Ramos (cell line): Measurements from ENCODE around the gene KIF1B.

Experiments used
- in situ Hi-C: fragments of 300-500 bp; cut with MboI; formaldehyde crosslinking; loops from one replicate; pipeline ENCODE4 v1.14.3; 2022; ENCODE audit warnings: low sequenced_read_pairs; ENCODE audit not compliant: unreplicated experiment

KIF1B gene

DNA sequence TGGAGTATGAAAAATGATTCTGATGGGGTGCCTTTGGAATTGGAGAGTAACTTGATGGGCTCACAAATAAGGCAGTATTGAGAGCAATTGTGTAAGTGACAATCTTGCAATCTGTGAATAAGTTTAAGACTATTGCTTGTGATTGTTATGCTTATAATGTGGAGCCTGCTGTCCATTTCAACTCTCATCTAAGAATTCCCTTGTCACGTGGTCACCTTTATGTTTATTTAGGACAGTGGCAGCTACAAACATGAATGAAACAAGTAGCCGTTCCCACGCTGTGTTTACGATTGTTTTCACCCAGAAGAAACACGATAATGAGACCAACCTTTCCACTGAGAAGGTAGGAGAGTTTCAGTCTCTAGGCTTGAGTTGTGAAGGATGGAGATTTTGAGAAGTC lies 57.6 kb downstream of the KIF1B start:
- in situ Hi-C loops: no loop called here

DNA sequence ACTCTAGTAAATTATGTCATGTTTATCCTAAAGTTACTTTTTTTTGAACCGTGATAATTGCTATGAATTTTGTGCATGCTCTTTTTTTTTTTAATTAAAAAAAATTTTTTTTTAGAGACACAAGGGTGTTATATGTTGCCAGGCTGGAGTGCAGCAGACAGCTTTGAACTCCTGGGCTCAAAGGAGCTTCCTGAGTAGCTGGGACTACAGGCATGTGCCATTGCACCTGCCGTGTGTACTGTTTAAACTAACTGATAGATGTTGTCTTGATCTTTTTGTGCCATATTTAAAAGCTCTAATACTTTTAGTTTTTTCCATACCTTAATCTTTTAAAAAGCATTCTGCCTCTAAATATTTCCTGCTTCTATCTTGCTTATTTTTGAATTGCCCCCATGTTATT lies 60.7 kb downstream of the KIF1B start:
- in situ Hi-C loops: no loop called here

DNA sequence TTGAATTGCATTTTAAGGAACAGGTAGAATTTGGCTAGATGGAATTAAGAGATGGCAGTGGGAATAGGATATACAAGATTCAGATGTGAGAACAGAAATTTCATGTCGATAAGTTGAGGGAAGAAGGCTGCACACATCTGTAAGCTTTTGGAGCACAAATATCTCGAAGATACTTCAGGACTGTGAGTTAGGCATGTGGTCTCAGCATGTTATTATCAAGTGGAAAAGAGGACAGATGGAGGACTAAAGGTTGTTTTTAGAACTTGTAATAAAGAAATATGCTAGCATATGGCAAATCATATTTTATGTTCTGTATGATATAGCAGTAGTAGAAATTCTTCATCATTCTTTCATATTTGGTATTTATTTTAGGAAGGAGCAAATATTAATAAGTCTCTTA lies 61.5 kb downstream of the KIF1B start:
- in situ Hi-C loops: no loop called here

DNA sequence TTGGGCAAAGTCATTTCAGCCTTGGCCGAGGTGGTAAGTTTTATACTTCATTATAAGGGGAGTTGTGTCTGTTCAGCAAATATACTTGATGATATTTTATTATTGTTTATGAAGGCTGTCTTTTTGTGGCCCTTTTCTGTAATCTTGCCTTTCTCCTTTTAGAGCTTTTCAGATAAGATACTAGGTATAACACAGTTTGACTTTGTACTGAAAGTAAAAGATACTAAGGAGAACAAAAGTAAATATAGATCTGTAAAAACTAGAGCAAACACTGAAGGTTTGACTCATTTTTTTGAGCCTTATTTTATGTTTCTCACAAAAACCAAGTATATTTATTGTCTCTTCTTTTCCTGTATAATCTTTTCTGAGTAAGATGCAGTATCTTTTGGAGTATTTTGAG lies 61.9 kb downstream of the KIF1B start:
- in situ Hi-C loops: no loop called here

DNA sequence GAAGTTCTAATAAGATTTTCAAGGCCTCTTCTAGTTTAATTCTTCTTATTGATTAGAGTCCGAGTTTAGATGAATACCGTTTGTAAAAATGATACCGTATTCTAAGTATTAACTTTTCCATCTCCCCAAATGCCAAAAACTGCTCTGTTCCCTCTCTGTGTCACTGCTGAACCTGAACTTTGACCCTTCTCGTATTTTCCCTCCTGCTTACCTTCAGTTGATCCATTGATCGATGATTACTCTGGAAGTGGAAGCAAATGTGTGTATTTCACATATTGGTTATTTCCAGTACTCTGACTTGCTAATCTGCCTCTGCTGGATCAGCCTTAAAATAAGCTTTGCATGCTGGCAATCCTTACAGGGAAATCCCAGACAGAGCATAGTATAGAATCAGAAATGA lies 68.5 kb downstream of the KIF1B start:
- in situ Hi-C loops: no loop called here

DNA sequence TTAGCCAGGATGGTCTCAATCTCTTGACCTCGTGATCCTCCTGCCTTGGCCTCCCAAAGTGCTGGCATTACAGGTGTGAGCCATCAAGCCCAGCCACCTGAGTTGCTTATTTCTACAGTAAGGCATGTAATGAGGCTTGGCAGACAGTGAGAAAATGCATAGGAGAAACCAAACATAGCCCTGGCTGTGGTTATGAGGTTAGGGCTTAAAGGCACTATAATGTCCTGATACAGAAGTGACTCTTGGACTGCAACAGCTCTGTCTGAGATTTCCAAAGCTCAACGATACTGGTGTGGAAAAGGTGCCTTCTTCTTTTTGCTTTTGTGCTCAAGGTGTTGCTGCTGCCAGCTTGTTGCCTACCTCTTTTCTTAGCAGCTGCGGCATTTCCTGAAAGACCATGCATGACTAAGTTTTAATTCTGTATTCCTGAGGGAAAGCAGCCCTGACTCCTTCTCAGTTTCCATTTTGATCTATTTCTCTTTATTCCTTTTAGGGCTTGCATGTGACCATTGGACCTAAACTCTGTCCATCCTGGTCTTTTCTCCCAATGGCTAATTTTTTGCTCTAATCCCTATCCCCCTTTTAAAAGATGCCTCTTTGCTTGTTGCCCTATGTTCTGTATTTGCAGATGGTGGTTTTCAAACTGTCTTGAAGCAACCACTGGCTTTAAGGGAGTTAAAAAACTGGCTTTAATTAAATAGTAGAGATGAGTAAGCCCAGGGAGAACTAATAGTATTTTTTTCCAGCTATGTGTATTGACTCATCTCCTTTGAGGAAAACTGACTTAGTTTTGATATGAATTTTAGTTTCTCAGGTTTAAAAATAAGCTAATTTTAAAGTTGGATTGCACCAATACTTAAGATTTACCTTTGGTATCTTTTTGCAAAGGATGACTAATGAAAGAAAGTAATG lies 70.3 kb downstream of the KIF1B start:
- in situ Hi-C loops: no loop called here

DNA sequence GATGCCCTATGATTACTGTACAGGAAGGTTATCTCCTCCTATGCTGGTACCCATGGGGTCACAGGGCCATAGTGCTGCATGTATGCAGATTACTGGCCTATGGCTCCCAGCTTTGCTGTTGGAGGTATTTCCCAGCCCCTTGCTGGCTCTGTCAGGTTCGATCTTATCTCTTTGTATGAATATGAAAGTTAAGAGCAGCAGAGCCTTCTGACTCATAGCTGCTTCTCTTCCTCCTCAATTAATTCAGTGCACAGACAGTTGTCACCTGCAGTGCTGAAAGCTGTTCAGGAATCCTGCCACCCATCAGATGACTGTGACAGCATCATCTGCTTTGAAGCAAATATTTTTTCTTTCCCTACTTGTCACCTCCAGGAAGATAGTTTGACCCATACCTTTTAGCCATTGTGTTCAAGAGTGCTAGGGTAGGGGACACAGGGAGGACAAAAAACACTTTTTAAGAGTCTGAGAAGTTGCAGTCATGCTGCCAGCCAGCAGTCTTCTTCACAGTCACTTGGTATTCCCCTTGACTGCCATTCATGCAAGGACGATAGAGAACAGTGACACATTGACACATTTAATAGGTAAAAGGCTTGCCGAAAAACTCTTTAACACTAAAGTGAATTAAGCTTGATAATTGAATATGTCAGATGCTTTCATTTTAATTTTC lies 73.1 kb downstream of the KIF1B start:
- in situ Hi-C loops: no loop called here

DNA sequence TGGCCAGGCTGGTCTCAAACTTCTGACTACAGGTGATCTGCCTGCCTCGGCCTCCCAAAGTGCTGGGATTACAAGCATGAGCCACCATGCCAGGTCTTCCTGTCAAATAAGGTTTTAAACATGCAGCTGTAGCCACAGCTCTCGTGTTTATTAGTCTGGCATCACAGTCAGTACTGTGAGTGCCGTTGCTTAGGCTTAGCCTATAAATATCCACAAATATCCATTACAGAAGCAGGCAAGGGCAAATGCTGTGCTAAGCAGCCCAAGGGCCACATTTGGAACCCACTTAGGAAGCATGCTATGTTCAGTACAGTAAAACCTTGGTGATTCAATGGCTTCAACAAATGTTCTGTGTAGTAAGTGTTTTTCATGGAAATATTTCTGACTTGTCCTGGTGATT lies 75.9 kb downstream of the KIF1B start:
- in situ Hi-C loops: no loop called here

DNA sequence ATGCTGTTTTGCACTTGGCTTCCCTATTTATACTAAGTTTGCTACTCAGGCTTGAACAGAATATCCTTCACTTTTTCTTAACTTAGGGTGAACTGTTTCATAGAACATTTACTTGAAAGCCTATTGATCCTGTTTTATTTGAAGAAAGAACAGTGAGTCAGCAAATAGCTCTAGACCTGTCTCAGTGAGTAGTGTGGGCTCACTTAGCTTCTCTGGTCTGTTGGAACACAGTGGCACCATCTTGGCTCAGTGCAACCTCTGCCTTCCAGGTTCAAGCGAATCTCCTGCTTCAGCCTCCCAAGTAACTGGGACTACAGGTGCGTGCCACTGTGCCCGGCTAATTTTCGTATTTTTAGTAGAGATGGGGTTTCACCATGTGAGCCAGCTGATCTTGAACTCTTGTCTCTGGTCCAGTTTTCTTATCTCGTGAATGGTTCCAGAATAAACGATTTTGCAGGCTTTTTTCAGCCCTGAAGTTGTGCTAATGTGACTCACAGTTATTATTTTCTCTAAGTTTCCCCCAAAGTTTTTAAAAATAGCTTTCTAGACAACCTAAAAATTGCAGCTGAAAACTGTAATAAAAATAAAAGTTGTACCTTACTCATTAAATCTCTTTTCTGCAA lies 76.8 kb downstream of the KIF1B start:
- in situ Hi-C loops: no loop called here

DNA sequence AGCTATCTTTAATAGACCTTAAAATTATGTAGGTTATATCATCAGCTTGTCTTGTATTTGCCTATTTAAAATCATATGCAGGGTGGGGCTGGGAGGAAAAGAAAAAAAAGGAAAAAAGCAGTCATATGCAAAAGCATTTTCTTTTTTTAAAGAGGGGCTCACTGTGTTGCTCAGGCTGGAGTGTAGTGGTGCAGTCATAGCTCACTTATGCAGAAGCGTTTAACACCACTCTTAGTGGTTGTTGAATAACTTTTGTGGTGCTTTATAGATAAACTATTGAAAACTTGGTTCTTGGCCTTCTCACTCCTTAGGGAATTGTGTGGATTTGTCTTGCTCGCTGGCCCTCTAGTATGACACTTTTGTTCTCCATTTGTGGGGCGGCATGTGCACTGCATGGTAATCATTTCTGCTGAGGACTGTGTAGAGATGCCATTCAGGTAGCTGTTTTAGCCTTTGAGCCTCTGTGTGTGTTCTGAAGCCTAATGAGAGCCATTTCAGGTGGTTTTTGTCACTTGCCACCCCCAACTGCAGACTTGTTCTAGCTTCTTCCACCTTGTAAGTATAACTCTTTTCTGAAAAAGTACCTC lies 77.8 kb downstream of the KIF1B start:
- in situ Hi-C loops: no loop called here

DNA sequence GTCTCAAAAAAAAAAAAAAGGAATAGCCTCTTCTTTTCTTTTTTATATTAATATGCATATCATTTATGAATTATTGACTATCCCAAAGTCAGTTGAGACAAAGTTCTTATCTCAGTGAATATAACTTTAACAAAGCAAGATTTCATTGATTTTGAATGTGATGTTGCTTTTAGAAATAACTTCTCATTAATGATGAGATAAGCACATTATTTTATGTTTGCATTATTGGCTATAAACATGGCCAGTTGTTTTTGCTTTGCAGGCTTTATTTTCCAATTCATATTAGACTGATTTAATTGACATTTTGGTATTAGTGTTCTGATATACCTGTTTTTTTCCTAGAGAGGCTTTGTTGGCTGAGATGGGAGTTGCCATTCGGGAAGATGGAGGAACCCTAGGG lies 81.3 kb downstream of the KIF1B start:
- in situ Hi-C loops: no loop called here

DNA sequence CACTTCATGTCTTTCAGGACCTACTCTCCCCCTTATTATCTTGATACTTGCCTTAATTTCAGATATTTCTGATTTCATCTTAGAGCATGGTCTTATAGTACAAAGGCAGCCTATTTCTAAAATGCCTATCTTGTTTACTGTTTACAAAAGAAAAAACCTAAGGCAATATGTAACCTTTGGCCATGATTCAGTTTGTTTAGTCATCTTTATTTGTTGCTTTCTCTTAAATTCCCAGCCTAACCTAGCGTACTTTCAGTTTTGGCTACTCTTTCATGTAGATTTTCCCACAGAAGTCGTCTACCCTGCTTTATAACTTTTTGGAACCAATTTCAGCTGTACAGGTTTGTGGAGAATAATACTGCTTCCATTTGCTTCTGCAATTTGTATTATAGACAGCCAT lies 81.8 kb downstream of the KIF1B start:
- in situ Hi-C loops: no loop called here

DNA sequence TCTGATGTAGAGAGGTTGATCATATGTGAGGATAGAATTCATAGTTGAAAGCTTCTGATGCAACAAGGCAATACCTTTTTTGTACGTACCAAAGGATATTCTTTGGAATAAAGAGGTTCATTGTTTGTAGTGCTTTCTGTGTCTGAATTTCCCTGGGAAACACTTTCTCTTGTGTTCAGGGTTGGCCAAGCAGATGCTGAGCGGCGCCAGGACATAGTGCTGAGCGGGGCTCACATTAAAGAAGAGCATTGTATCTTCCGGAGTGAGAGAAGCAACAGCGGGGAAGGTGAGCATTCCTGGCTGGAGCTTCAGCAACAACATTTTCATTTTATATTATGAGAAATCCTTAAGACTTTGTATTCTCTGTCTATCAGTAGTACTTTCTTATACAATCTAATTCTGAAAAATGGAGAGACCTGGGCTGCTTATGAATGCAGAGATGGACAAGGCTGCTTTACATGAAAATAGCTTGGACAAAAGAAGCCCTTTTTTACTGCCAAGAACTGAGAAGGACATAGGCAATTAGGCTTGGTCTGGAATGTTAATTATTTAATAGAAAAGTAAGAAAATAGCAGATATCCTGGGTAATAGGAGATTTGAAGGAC lies 85.2 kb downstream of the KIF1B start:
- in situ Hi-C loops: no loop called here

DNA sequence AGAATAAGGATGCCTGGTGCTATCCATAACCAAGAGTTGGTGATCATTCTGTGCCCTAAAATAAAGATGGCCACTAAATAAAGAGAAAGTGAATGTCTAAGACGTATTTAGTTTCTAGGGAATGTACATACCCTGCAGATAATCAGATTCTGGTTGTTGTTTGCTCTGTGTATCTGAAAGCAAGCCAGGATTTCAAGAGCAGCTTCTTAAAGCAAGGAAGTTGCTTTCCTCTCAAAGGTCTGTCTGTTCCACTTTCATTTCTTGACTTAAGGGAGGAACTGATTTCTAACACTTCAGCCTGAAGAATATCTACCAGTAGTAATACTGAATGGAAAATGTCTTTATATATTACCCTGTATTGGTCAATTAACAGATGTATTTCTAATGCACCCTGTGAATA lies 88.8 kb downstream of the KIF1B start:
- in situ Hi-C loops: no loop called here

DNA sequence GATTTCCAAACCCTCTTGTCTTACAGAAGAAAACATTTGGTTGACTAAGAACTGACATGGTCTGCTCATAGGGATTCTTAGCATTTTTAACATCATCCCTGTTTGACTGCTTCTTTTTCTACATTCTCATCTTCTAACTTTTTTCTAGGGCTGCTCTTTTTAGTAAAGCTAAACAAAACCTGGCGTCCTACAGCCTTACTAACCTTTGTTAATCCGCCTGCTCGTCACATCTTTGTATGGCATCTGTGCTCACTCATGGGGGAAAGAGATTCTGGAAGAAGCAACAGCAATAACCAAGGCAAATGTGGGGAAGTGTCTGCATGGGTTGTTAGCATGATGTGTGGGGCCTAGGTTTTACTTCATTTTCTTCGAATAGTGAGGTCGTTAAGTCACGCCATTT lies 92.0 kb downstream of the KIF1B start:
- in situ Hi-C loops: no loop called here

DNA sequence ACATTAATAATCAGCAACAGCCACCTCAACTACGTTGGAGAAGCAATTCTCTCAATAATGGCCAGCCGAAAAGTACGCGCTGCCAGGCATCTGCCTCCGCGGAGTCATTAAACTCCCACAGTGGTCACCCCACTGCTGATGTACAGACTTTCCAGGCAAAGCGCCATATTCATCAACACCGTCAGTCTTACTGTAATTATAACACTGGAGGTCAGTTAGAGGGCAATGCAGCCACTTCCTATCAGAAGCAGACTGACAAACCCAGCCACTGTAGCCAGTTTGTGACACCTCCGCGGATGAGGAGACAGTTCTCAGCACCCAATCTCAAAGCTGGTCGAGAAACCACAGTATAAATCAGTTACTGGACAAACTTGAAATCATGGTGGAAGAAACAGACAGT lies 93.9 kb downstream of the KIF1B start:
- in situ Hi-C loops: no loop called here

DNA sequence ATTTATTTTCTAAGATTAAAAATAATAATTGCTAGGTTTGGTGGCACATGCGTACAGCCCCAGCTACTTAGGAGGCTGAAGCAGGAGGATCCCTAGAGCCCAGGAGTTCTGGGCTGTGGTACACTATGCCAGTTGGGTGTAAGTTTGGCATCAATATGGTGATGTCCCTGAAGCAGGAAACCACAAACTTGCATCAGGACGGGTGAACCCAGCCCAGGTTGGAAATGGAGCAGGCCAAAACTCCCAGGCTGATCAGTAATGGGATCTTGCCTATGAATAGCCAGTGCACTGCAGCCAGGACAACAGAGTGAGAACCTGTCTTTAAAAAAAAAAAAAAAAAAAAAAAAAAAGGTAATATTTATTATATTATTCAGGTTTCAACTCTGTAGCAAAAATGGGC lies 96.1 kb downstream of the KIF1B start:
- in situ Hi-C loops: no loop called here

DNA sequence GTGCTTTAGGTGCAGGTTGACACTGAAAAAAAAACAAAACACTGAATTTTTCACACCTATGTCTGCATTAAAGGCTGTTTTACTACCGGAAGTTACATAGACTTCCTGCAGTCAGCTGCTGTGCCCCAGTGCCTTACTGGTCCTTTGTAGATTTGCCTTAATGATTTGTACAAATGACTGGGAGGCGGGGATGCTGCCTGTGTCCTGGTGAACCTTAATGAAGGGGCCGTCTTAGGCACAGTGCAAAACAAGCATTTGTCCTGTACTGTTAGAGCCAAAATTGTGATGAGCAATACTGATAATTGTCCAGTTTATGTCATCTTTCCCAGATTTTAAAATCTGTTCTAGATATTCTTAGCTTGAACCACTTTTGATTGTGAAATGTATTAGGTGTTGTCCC lies 97.6 kb downstream of the KIF1B start:
- in situ Hi-C loops: no loop called here

DNA sequence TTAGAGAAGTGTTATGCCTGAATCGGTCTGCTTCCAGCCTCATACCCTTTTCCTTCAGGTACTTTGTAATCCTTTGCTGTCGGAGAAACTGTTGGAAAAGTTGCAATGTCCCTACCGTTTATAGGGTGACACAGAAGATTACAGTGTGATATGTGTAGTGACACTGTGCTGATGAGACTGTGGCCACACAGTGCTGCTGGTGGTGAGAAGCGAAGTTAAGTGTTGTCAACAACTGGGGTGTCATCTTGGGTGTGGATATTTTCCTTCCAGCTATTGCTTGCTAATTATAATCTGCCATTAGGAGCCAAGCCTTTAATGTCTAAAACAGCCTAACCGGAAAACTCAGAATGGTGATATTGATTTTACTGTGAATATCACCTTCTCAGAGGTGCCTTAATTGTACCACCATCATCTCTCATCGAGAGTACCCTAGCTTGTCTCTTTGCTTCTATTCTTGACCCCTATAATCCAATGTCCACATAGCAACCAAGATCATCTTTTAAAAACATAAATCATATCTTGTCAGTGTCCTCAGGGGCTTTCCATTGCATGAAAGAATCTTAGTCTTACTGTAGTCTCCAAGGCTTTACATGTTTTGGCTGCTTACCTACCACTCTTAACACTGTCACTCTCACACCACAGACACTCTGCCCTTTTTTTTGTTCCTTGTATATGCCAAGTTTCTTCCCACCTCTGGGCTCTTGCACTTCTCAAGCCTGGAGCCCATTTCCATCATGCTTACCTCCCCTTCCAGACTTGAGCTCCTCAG lies 99.1 kb downstream of the KIF1B start:
- in situ Hi-C loops: no loop called here

DNA sequence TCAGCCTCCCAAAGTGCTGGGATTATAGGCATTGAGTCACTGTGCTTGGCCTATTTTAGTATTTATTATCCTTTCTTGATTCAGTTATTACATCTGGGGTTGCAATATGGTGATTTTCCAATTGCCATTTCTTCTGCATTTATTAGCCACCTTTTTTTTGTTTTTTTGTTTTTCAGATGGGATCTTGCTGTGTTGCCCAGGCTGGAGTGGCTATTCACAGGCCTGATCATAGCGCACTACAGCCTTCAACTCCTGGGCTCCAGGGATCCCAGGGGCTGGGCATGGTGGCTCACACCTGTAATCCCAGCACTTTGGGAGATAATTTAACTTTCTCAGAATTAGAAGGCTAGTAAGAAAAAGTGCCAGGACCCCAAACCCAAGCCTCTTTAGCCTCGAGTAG lies 106.4 kb downstream of the KIF1B start:
- in situ Hi-C loops: no loop called here
